NCI-H526 treated with DMSO at 0.1 percent for 48 hours (cell line): ENCODE results near the gene UBE2D2.

ENCODE experiments used
- DNase-seq: peaks from one replicate; lab custom pipeline; 2025; lab: John Stamatoyannopoulos, UW

Gene UBE2D2

GRCh38 chr5:139636207-139636792, 75.2 kb downstream of the UBE2D2 start:
- DNase-seq: no peak

- no peak for DNase-seq
Observed at GRCh38 chr5:139636975-139637408, 75.9 kb downstream of the UBE2D2 start.

GRCh38 chr5:139637438-139638089, 76.4 kb downstream of the UBE2D2 start:
- DNase-seq: peak; percentile 54

GRCh38 chr5:139638090-139638735, 77.1 kb downstream of the UBE2D2 start:
- DNase-seq: peak; percentile 86

GRCh38 chr5:139638736-139639618, 77.8 kb downstream of the UBE2D2 start:
- DNase-seq: peak; percentile 77

GRCh38 chr5:139639619-139640380, 78.7 kb downstream of the UBE2D2 start:
- no peak for DNase-seq

GRCh38 chr5:139640421-139641115, 79.4 kb downstream of the UBE2D2 start:
- no peak for DNase-seq

GRCh38 chr5:139641116-139642080, 80.3 kb downstream of the UBE2D2 start:
- DNase-seq: no peak

- DNase-seq: no peak
Observed at GRCh38 chr5:139642213-139642612, 81.1 kb downstream of the UBE2D2 start.

GRCh38 chr5:139642891-139643871, 82.0 kb downstream of the UBE2D2 start:
- DNase-seq: peak; percentile 44

- no peak for DNase-seq
Observed at GRCh38 chr5:139644001-139644456, 82.9 kb downstream of the UBE2D2 start.

GRCh38 chr5:139644646-139645429, 83.7 kb downstream of the UBE2D2 start:
- no peak for DNase-seq

- DNase-seq: no peak
Observed at GRCh38 chr5:139645430-139645871, 84.3 kb downstream of the UBE2D2 start.

- no peak for DNase-seq
Observed at GRCh38 chr5:139646111-139646510, 85.0 kb downstream of the UBE2D2 start.

- DNase-seq: no peak
Observed at GRCh38 chr5:139646912-139647505, 85.9 kb downstream of the UBE2D2 start.

- no peak for DNase-seq
Observed at GRCh38 chr5:139647506-139648204, 86.5 kb downstream of the UBE2D2 start.
